Astrocyte (in vitro differentiated cells and primary cell): ENCODE data around the gene GRIK1.

ENCODE experiments used
- CTCF ChIP-seq: IDR thresholded peaks from 2 replicates; pipeline ENCODE4 v1.5.1; 2011; ENCODE audit warnings: low read depth, mild to moderate bottlenecking, inconsistent platforms, low read length, moderate library complexity; ENCODE audit not compliant: insufficient read depth
- EZH2 ChIP-seq: IDR thresholded peaks from 2 replicates; pipeline ENCODE4 v1.6.1; 2012; ENCODE audit warnings: mild to moderate bottlenecking, low read length, inconsistent platforms; ENCODE audit not compliant: insufficient read depth

- no peak for TF ChIP-seq CTCF
- TF ChIP-seq EZH2: no peak
These were observed 433.6 kb downstream of the GRIK1 start for GRCh38 chr21:29506214-29506613.
